Measurements from ENCODE around the gene NT5E.

NT5E gene

GRCh38 chr6:85460154-85460920 is 10.5 kb downstream of the NT5E start:
- DNase-seq (ENCODE audit: low spot score), result no peak

GRCh38 chr6:85460921-85461797 is 11.3 kb downstream of the NT5E start:
- no peak for DNase-seq (ENCODE audit: low spot score)

DNA sequence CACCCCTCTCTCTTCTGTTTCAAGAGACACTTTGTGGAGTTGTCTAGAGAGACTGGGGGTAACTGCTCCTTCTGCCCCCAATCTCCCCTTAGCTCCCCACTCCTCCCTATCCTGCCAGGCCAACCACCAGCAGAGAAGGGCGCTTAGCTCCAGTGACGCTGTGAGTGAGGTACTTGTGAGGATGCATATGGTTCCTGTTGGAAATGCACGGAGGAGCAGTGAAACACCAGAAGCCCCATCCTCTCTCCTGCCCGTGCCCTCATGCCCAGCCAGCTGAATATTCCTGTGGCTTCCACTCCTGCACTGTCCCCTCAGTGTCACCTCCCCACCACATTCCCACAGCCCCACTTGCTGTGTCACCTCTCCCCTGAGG is 11.9 kb downstream of the NT5E start:
- no peak for DNase-seq (ENCODE audit: low spot score)

- no peak for DNase-seq (ENCODE audit: low spot score)
These were observed 12.8 kb downstream of the NT5E start for GRCh38 chr6:85462673-85463072.

DNA sequence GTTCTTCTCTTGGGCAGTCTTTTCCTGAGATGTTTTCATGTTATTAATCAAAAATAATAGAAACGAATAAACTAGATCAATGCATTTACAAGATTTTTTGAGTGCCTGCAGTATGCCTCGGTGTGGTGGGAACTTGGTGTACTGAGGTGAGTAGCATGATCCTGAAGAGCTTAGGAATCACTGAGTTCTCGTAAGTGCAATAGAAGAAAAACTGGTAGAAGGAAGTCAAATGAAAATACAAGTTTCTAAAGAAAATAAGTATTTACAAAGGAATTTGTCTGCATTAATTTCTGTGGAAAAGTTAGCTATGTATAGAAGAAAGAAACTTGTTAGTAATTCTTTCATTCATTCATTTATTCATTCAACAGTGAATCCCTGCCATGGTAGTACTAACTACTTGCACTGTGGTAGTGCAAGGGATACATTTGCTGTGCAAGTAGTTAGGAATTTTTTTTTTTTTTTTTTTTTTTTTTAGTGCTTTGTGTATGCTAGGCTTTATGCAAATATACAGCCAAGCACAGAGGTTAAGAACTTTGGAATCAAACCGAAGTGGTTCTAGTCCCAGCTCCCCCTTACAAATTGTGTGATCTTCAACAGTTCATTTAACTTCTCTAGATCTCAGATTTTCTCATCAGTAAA is 13.9 kb downstream of the NT5E start:
- DNase-seq (ENCODE audit: low spot score), result no peak

DNA sequence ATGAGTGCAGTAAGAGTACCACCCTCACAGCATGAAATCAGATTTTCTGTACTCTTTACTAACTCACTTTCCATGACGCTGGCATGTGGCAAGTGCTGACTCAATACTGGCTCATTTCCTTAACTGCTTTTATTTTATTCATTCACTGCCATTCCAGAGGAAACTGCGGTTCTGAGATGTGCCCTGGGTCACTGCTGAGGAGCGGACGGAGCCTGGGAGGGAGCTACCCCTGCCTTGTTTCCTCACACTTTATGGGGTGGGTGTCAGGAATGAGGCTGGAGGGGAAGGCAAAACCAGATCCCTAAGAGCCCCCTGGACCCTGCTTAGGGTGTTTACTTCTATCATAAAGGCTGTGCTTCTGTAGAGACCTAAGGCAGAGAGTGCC is 14.4 kb downstream of the NT5E start:
- DNase-seq (ENCODE audit: low spot score), result no peak

GRCh38 chr6:85464722-85465150 is 14.9 kb downstream of the NT5E start:
- DNase-seq (ENCODE audit: low spot score), result no peak

GRCh38 chr6:85465762-85466161 is 15.9 kb downstream of the NT5E start:
- no peak for DNase-seq (ENCODE audit: low spot score)

DNA sequence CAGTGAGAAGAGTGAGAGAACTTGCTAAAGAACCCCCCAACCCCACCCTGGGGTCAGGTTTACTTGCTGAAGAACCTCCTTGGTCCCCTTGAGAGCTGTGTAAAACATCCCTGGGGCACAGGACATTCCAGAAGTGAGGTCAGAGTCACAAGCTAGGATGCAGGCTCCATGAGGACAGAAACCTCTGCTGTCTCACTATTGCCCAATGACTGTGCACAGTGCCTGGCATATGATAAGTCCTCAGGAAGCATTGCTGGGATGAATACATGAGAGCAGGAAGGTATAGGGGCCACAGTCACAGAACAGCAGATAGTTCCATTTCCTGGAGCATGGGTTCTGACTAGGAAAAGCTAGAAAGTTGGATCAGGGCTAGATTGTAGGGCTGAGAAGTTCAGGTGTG is 18.4 kb downstream of the NT5E start:
- no peak for DNase-seq (ENCODE audit: low spot score)

DNA sequence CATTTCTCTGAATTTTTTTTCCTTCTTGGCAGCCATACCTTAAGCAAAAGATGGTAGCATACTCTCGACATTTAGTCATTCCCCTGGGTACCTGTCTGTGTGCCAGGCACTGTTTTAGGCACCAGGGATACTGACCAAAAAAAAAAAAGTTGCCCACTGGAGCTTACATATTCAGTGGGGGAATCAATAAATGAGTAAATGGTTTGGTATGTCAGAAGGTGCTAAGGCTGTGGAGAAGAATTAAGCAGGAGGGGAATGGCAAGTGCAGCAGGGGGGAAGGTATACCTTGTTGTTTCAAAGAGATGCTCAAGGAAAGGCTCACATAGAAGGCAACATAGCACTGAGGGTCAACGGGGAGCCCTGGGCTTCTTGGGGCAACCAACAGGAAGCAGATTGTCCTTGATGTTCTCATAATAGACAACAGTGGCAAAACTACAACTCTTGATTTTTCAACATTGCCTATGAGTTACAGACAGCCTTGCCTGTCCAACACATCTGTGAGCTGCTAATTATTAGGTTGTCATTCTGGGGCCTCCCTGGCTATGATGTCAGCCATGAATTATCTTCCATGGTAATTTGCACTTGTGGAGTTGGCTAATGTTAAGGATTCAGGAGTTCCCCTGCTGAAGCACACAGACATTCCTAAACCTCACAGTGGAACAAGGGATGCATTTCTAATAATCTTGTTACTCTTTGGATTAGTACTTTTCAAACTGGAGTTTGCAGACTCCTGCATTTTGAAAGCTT is 19.6 kb downstream of the NT5E start:
- DNase-seq (ENCODE audit: low spot score), result no peak

DNA sequence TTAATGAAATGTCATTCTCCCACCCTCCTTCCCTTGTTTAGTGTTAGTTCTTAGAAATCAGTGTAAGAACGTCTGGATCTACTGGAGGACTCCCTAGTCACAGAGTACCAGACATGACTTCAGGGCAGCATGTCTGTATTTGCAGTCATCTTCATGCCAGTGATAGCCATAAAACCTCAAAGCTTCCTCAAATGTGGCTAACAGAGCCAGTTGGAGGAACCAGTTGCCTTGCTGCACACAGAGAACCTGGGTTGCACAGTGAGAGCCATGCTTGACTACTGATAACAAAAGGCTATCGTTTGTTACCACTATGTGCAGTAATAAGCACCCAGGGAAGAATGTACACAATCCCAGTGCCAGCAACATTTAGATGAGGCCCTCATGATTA is 20.1 kb downstream of the NT5E start:
- no peak for DNase-seq (ENCODE audit: low spot score)

DNA sequence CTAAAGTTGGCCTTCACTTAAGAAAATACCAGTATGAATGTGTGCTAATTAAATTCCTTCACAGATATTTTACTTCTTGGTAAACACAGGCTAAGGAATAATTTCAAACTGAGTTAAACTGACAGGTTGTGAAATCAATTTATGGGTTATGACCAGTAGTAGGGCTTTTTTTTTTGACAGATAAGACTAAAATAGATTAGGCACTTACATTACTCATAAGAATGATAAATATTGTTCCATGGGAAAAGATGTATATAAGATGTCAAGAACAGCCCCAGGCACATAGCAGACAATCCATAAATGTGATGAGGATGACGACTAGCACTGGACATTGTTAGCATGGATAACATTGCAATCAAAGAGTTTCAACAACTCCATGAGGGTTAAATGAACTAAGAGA is 22.9 kb downstream of the NT5E start:
- DNase-seq (ENCODE audit: low spot score), result no peak

- no peak for DNase-seq (ENCODE audit: low spot score)
These were observed 23.9 kb downstream of the NT5E start for GRCh38 chr6:85473748-85474147.

- no peak for DNase-seq (ENCODE audit: low spot score)
These were observed 26.6 kb downstream of the NT5E start for GRCh38 chr6:85476532-85476931.

GRCh38 chr6:85479208-85479607 is 29.3 kb downstream of the NT5E start:
- no peak for DNase-seq (ENCODE audit: low spot score)

GRCh38 chr6:85482206-85482904 is 32.5 kb downstream of the NT5E start:
- DNase-seq (ENCODE audit: low spot score), result no peak

GRCh38 chr6:85482905-85483700 is 33.2 kb downstream of the NT5E start:
- DNase-seq (ENCODE audit: low spot score), result peak; percentile 56

DNA sequence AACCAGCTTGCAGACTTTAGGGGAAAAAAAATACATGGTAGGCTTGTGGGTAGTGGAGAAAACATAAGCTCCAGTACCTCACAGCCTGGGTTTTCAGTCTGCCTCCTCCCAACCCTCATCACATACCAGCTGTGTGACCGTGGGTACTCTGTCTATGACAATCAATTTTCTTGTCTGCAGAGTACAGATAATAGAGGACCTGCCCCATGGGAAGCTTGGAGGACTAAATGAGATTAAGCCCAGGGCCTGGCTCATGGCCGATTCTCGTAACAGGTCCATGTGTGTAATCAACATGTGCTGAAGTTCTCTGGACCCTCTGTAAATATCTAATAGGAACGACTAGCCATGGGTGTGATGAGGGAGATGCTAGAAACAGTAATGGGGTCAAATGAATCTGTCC is 34.0 kb downstream of the NT5E start:
- no peak for DNase-seq (ENCODE audit: low spot score)

DNA sequence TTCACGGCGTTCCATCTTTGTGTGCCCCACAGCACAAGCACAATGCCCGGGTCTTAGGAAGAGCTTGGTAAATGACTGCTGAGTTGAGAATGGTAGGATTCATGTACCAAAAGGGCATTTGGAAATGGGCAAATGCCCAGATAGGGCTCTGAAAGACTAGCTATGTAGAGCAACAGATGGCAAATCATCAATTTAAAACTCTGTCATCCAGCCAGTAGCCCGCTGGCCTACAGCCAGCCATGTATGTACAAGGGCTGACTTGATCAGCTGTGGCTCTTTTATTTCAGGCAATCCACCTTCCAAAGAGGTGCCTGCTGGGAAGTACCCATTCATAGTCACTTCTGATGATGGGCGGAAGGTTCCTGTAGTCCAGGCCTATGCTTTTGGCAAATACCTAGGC is 35.1 kb downstream of the NT5E start:
- DNase-seq (ENCODE audit: low spot score), result no peak

DNA sequence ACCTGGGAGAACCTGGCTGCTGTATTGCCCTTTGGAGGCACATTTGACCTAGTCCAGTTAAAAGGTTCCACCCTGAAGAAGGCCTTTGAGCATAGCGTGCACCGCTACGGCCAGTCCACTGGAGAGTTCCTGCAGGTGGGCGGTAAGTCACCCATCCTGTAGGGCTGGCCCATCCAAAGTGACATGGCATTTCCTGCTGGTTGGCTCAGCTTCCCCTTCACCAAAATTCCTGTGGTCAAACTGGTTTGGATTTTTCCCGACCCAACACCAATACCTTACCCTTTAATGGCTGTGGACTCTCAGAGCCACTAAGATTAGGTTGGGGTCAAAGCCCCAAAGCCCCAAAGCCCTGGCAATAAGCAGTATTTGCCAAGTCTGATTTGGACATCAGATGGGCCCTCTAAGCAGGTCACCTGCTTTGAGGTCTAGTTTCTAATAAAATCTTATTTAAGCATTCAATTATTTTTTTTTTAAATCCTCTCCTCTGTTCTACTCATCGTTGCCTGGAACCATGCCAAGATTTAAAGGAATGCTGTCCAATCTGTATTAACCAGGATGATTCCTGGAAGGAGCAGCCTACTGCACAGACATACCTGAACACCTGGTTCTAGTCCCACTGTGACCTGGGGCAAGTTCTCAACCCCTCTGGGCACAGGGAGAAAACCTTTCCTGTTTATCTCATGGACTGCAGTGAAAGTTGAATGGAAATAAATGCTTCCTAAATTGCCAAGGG is 40.8 kb downstream of the NT5E start:
- no peak for DNase-seq (ENCODE audit: low spot score)
